ENCODE results near the gene DNM3.

Gene DNM3

GRCh38 chr1:172107316-172107975 is 266.1 kb downstream of the DNM3 start:
- no peak for DNase-seq (ENCODE audit: low read depth)

DNA sequence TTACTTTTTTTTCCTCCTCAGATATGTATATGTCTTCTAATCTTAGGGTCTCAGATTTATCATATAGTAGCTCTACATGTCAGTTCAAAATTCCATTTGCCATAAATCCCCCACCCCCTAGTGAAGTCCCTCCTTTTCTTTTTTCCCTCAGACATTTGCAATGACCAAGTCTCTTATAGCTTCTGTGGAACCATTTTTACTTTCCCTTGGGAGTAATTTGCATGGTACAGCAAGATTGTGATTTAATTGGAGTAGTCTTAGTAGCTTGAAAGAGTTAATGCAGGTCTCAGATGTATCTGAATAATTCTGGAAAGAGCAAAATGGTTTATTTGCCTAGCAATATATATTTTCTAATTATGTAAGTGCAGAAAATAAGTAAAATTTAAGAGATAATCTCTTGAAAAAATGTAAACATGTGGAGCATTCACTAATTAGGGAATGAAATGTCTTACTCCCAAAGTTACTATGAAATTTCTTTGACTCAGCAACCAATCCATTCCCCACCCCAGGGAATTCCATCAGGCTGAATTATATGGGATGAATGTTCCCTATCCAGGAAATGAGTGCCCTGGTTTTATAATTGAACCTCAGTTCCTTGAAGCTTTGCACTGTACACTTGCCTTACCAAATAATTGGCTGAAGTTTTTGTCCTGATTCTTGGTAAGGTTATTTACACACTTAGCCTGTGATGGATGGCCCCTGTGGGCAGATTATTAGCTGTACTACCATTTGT is 267.0 kb downstream of the DNM3 start:
- no peak for DNase-seq (ENCODE audit: low read depth)

GRCh38 chr1:172109359-172109758 is 268.1 kb downstream of the DNM3 start:
- no peak for DNase-seq (ENCODE audit: low read depth)

DNA sequence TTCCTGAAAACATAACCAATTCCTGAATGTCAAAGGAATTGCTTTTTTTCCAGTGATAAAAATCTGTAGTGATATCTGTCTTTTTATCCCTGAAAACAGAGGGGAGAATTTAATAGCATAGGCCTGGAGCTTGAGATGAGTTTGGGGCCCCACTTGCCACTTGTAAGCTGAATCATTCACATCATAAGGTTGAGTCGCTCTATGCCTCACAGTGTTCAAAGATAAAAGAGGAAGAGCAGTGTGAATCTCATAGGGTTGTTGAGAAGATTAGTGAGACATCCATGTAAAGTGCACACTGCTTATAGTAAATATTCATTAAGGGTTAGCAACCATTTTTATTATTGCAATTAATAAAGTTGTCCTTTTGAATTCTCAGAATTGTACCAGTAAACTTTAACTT is 271.3 kb downstream of the DNM3 start:
- no peak for DNase-seq (ENCODE audit: low read depth)

DNA sequence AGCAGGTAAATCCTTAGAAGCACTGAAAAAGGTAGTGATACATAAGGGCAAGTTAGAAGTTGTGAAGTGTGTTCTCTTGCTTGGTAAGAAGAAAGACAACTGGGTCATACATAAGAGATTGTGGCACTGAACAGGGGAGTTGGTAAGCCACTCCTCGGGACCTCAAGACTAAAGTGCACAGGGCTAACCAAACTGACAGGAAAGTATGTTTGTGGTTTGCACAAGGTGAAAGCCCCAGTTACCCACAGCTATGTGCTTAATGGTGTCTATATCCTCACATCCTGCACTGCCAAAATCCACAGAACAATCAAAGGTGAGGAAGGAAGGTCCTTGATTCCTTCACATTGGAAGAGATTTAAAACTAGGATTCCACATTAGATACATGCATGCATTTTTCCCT is 276.5 kb downstream of the DNM3 start:
- no peak for DNase-seq (ENCODE audit: low read depth)

GRCh38 chr1:172118618-172119017 is 277.3 kb downstream of the DNM3 start:
- DNase-seq (ENCODE audit: low read depth), result no peak

- no peak for DNase-seq (ENCODE audit: low read depth)
Measured at GRCh38 chr1:172119184-172119583, 277.9 kb downstream of the DNM3 start.

- DNase-seq (ENCODE audit: low read depth), result no peak
Measured at GRCh38 chr1:172120381-172120780, 279.1 kb downstream of the DNM3 start.

DNA sequence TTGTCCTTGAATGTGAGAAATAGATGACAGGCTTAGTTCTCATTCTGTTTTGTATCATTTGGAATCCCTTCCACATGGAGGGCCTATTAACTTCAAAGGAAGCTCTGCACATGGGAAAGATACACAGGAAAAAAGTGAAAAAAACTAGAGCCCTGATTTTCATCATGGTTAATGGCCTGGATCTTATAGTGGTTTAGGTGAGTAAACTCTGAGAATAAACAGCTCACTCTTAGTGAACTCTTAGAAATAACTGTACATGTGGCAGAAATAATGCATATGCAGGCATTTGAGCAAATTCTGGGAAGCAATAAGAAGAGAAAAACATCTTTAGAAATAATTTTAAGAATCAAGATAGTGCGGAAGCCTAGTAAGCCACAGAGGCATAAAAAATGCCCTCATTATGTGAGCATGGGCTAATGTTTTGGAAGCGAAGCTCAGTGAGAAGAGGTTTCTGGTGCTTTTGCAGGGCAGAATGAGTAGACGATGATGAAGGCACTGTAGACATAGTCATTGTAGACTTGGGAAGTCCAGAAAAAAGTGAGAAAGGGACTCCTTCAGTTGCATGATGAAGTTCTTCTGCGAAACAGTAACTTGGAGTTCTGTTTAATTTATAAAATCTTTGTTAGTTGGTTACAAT is 279.9 kb downstream of the DNM3 start:
- no peak for DNase-seq (ENCODE audit: low read depth)

DNA sequence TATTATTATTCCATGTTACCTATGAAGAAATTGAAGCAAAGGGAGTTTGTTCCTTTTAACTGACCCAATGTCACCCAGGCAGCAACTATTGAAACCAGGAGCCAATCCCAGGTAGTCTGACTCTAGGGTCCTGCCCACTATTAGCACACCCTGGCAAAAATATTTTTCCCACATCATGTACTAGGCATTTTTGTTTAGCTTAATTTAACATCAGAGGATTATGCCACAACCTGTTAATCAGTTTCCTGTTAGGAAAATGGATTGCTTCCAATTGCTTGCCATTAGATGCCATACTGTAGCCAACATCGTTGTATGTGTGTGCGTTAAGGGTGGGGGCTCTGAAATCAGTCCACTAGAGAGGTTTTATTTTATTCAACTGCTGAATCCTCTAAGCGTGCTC is 281.1 kb downstream of the DNM3 start:
- no peak for DNase-seq (ENCODE audit: low read depth)

DNA sequence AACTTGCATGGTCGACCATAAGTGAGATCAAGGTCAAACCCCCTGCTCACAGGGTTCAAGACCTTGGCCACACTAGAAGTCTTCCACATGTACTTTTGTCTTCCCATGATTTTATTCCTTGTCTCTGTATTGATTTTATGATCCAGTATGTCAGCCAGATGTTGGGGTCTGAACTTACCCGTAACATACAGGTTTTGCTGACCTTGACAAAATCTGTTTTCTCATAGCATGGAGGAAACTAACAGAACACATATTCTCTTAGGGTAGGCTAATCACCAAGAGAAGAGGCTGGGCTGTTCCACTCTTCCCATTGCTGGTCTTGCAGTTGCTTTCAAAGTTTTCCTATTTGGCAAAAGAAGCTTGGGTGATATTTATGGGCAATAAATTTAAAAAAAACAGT is 284.0 kb downstream of the DNM3 start:
- no peak for DNase-seq (ENCODE audit: low read depth)

- no peak for DNase-seq (ENCODE audit: low read depth)
Measured at GRCh38 chr1:172125812-172126430, 284.6 kb downstream of the DNM3 start.

GRCh38 chr1:172132836-172133235 is 291.5 kb downstream of the DNM3 start:
- DNase-seq (ENCODE audit: low read depth), result no peak

DNA sequence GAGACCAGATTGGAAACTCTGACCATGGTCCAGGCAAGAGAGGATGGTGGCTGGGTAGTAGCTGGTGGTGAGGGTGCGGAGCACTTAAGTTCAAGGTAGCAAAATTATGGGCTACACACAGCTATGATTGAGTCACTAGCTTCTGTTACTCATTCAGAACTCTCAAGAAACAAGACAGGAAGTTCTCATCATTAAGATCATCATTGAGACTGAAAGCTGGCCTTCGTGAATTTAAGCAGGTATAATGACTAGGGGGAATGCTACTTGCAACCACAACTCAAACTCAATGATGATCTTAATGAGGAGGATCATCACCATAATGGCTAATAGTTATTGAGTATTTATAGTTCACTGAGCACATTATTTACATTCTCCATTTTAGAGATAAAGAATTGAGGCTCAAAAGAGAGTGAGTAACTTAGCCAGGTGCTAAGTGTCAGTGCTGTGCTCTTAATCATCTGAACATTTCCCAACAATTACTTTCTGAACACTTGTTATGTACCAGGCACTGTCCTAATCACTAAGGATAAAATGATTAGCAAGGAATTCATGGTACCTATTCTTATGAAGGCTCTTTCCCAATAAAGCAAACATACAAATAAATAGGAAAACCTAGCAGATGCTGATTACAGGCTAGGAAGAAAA is 292.9 kb downstream of the DNM3 start:
- no peak for DNase-seq (ENCODE audit: low read depth)

GRCh38 chr1:172135076-172135672 is 293.9 kb downstream of the DNM3 start:
- DNase-seq (ENCODE audit: low read depth), result no peak

DNA sequence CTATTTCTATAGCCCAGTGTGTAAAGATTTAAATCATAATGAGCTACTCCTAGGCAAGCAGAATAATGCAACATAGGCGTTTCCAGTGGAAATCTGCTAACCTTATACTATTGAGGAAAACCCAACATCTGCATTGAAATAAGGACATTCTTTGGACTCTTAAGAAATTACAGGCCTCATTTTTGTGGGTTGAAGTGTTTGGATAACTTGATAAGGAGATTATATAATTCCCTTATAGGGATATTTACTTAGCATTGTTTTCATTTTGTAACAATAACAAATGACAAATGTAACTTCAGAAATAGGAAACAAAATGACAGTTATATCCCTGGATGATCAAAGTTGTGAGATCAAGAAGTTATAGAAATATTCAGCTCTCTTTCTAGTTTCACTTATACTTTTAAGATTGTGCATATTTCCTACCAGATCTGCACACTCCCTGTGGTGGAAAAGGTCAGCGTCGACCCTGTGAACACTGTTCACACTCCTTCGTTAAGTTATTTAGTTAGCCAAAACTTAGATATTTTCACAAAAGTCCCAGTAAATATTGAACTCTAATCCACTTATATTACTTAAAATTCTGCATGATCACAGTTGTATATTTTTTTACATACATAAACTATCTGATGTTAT is 294.8 kb downstream of the DNM3 start:
- no peak for DNase-seq (ENCODE audit: low read depth)

DNA sequence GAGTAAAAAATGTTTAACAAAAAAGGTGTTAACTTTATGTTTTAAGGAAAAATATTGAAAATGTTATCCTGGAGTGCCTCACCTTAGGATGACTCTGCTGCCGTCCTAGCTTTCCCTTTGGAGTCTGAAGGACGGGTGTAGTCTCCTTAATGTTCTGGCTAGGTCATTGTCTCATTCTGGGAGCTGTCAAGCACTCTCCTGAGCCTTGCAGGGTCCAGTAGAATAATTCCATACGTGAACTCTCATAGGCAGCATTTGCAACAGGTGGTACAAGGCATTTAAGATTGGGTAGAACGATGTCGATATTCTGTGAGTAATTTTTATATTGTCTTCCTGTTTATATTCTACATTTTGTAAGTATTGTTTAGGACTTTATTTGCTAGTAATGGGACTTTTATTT is 295.6 kb downstream of the DNM3 start:
- no peak for DNase-seq (ENCODE audit: low read depth)

DNA sequence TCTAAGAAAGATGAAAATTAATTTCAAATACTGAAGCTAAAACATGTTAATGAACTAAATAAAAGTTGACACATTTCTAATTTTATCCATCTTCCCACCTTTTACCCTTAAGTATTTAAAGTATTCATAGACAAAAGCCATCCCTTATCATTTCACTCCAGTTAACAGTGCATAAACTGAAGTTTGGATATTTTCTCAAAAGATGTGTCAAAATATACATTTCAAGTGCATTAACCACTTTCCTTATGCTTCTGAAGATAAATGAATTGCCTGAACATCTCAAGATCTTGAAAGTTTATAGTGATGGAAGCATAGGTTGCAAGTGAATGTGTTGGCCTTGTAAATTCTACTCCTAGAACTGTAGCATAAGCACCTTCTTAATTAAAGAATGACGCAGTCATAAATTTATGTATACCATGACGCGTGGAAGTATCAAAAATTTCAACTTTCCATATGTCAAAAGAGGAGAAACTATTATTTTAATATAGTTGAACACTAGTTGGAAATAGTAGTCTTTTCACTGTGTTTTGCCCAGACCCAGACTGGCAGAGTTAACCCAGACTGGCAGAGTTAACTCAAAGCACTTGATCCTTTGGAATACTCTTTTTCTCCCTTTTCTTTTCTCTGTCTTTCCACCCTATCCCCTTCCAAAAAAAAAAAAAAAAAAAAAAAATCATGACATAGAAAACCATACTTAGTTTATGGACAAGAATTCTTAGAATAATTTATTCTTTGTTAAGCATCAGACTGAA is 296.6 kb downstream of the DNM3 start:
- no peak for DNase-seq (ENCODE audit: low read depth)

DNA sequence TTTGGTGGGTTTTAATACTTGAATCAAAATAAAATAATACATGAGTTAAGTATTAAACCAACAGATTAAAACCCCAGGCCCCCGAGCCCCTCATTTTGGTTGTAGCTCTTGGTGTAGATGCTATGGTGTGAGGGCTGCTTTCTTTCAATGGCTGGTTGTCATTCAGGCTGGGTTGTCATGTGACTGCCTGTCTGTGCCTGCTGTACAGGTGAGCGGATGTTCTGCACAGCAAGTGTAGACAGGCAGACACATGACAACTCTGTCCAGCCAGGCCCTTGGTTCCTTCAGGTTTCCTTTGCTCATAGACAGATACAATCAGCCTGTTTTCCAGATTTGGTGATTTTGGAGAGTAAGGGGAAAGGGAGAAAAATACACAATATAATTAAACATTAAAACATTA is 297.3 kb downstream of the DNM3 start:
- no peak for DNase-seq (ENCODE audit: low read depth)

DNA sequence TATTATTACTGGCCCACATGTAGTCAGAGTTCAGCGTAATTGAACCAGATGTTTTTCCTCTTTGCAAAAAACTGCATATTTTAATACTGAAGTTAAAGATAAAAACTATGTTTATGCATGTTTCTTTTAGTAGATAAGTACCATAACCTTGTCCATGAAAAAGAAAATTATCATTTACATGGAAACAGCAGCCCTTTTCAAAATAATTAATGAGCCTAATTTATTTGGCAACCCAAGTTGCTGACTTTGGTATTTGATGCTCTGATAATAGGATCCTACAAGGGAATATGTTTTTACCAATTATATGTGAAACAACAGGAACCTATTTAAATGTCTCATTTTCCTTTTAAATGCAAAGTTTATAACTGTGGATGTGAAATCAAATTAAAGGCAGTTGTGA is 297.9 kb downstream of the DNM3 start:
- no peak for DNase-seq (ENCODE audit: low read depth)

DNA sequence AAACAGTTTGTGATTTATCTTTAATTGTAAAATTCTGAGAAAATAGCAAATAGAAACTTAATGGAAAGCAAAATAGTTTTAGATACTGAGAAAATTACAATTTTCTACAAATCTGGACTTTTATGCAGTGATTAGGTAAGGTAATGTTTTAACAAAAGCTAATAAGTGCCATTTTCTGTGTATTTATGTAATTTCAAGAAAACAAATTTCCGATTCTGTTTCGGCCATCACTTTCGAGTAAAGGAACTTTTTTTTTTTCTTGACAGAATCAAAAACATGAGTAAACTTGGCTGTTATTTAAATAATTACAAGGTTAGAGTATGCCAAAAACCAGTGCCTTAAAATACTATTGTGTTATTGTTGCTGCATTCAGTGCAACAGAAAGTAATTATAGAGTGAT is 298.8 kb downstream of the DNM3 start:
- no peak for DNase-seq (ENCODE audit: low read depth)

Measured in activated T-cell treated with anti-CD3 and anti-CD28 coated beads for 24 hours (primary cell).